ENCODE data around the gene SNAPC1. TPM values are rescaled to one million over a fixed set of nuclear protein-coding genes. Genes with fewer than 3 reads are reported as not detected.

Gene SNAPC1
- total and polyA plus RNA-seq, 9 of the 15 experiments (the other 6 are each of a cell fraction or from before 2014, with no cell fraction given) = 3.7 to 9.0 (median 7.9) TPM

GRCh38 chr14:61750708-61751474 is 11.3 kb upstream of the SNAPC1 start (continued):
- TF ChIP-seq HNRNPLL (IDR thresholded peaks at IDR 0.05; ENCODE audit: low read depth, low read length, poor library complexity, severe bottlenecking) (peak; percentile 90), MYBL2 (IDR thresholded peaks at IDR 0.05; ENCODE audit: low read depth) (no peak), MYBL2 (CRISPR knock-in tag; IDR thresholded peaks at IDR 0.05; ENCODE audit: borderline replicate concordance) (no peak), OTX1 (CRISPR knock-in tag; IDR thresholded peaks at IDR 0.05) (no peak), KLF16 (IDR thresholded peaks at IDR 0.05) (no peak), ARHGAP35 (IDR thresholded peaks at IDR 0.05; ENCODE audit: partially characterized antibody) (no peak), USF1 (CRISPR knock-in tag; IDR thresholded peaks at IDR 0.05) (no peak), GTF2F1 (IDR thresholded peaks at IDR 0.05; ENCODE audit: low read depth, low read length) (no peak), CXXC5 (CRISPR knock-in tag; IDR thresholded peaks at IDR 0.05) (peak; percentile 82), RBBP5 (IDR thresholded peaks at IDR 0.05; ENCODE audit: borderline replicate concordance, insufficient read depth, low read length, poor library complexity, severe bottlenecking) (peak; percentile 76), TSHZ1 (CRISPR knock-in tag; IDR thresholded peaks at IDR 0.05) (no peak), ZNF24 (IDR thresholded peaks at IDR 0.05) (0 out of 2 replicates have a peak, but pooled peaks have one; percentile 32), DPF2 (IDR thresholded peaks at IDR 0.05) (no peak), ZNF696 (CRISPR knock-in tag; conservative IDR thresholded peaks at IDR 0.05) (no peak)
- TF ChIP-seq, protein P1, sequence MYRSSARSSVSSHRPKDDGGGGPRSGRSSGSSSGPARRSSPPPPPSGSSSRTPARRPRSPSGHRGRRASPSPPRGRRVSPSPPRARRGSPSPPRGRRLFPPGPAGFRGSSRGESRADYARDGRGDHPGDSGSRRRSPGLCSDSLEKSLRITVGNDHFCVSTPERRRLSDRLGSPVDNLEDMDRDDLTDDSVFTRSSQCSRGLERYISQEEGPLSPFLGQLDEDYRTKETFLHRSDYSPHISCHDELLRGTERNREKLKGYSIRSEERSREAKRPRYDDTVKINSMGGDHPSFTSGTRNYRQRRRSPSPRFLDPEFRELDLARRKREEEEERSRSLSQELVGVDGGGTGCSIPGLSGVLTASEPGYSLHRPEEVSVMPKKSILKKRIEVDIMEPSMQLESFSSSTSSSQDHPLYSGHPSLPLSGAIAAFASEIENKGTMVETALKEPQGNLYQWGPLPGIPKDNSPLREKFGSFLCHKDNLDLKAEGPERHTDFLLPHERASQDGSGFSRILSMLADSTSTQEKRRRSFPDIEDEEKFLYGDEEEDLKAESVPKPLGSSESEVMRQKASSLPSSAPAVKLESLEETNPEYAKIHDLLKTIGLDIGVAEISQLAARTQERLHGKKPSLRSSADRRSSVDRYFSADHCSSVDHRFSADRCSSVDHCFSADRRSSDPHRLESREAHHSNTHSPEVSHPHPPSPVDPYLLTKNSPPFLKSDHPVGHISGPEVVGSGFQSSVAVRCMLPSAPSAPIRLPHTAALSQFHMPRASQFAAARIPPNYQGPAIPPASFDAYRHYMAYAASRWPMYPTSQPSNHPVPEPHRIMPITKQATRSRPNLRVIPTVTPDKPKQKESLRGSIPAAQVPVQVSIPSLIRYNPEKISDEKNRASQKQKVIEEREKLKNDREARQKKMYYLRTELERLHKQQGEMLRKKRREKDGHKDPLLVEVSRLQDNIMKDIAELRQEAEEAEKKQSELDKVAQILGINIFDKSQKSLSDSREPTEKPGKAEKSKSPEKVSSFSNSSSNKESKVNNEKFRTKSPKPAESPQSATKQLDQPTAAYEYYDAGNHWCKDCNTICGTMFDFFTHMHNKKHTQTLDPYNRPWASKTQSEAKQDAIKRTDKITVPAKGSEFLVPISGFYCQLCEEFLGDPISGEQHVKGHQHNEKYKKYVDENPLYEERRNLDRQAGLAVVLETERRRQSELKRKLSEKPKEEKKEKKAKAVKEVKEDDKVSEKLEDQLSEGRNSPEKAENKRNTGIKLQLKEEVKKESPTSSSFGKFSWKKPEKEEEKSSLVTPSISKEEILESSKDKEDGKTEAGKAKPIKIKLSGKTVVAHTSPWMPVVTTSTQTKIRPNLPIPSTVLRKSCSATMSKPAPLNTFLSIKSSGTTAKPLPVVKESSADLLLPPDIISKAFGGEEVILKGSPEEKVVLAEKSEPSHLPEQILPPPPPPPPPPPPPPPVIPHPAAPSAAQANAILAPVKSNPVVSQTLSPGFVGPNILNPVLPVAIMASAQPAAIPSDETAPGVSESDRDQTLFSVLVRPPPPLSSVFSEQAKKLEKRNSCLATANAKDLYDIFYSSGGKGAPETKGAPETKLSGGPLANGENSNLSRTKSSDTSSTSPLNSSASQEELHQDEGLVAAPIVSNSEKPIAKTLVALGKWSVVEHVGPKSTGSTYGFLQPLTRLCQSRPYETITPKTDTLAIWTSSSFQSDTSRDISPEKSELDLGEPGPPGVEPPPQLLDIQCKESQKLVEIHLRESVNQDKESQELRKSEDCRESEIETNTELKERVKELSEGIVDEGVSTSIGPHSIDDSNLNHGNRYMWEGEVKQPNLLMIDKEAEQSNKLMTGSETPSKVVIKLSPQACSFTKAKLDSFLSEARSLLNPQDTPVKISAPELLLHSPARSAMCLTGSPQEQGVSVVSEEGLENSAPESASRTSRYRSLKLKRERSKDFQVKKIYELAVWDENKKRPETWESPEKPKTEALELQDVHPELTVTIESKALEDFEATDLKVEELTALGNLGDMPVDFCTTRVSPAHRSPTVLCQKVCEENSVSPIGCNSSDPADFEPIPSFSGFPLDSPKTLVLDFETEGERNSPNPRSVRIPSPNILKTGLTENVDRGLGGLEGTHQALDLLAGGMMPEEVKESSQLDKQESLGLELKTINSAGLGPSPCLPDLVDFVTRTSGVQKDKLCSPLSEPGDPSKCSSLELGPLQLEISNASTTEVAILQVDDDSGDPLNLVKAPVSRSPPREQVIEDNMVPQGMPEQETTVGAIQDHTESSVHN (IDR thresholded peaks at IDR 0.05; ENCODE audit: borderline replicate concordance in 1 of 2, low read depth in 1 of 2) = no peak

All from K562 (cell line).